ENCODE results near the gene LDLRAD4.

- no peak for TF ChIP-seq TAF1 (IDR thresholded peaks at IDR 0.05; ENCODE audit: low read depth, low read length)
- TF ChIP-seq SPI1 (IDR thresholded peaks at IDR 0.05; ENCODE audit: low read depth, low read length) = no peak
These were observed 41.8 kb downstream of the LDLRAD4 start for GRCh38 chr18:13260197-13260934.

Data from GM12891 (cell line).